ENCODE results near the gene SLC25A15. TPM values are rescaled to one million over a fixed set of nuclear protein-coding genes. Genes with fewer than 3 reads are reported as not detected.

The SLC25A15 gene
- total RNA-seq, 1 experiment from 2014 or later: 20.2 TPM

DNA sequence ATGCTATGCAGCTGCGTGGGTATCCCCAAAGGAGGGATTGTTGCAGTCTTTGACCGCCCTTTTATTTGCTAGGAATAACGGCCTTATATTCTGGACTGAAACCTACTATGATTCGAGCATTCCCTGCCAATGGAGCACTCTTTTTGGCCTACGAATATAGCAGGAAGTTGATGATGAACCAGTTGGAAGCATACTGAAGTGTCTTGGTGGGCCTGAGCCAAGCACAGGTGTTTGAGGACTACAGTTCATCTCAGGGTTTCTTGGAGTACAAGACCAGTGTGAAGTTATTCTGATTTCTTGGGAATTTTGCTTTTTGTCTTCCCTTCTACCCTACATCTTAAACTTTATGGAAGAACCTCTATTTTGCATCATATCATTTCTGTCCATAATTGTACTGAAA is 20.1 kb downstream of the SLC25A15 start:
- H3K27ac Mint-ChIP-seq: no peak overlapping the region
- ChIA-PET CTCF (no interaction called here), POLR2A (no interaction called here)
- H3K4me3 Mint-ChIP-seq: no peak overlapping the region
- peaks cover 40% of the 10 kb centered on the region for H3K36me3 Mint-ChIP-seq
- no peaks in the 10 kb centered on the region for H3K4me1 Mint-ChIP-seq
- TF ChIP-seq SOX15 (CRISPR knock-in tag; IDR thresholded peaks at IDR 0.05) (no peak), ZNF671 (CRISPR knock-in tag; IDR thresholded peaks at IDR 0.05) (no peak), NFYB (CRISPR knock-in tag; conservative IDR thresholded peaks at IDR 0.05; ENCODE audit: low read depth) (no peak), SMAD3 (CRISPR knock-in tag; IDR thresholded peaks at IDR 0.05; ENCODE audit: borderline replicate concordance) (no peak), ZNF138 (CRISPR knock-in tag; conservative IDR thresholded peaks at IDR 0.05) (no peak), ZNF232 (CRISPR knock-in tag; IDR thresholded peaks at IDR 0.05) (no peak), FOXK1 (CRISPR knock-in tag; IDR thresholded peaks at IDR 0.05) (no peak)
- TF ChIP-seq, protein P1, sequence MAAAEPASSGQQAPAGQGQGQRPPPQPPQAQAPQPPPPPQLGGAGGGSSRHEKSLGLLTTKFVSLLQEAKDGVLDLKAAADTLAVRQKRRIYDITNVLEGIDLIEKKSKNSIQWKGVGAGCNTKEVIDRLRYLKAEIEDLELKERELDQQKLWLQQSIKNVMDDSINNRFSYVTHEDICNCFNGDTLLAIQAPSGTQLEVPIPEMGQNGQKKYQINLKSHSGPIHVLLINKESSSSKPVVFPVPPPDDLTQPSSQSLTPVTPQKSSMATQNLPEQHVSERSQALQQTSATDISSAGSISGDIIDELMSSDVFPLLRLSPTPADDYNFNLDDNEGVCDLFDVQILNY (CRISPR knock-in tag; IDR thresholded peaks at IDR 0.05): no peak
- TF ChIP-seq, protein P2, sequence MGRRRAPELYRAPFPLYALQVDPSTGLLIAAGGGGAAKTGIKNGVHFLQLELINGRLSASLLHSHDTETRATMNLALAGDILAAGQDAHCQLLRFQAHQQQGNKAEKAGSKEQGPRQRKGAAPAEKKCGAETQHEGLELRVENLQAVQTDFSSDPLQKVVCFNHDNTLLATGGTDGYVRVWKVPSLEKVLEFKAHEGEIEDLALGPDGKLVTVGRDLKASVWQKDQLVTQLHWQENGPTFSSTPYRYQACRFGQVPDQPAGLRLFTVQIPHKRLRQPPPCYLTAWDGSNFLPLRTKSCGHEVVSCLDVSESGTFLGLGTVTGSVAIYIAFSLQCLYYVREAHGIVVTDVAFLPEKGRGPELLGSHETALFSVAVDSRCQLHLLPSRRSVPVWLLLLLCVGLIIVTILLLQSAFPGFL (CRISPR knock-in tag; IDR thresholded peaks at IDR 0.05; ENCODE audit: borderline replicate concordance): no peak
- TF ChIP-seq, protein P3, sequence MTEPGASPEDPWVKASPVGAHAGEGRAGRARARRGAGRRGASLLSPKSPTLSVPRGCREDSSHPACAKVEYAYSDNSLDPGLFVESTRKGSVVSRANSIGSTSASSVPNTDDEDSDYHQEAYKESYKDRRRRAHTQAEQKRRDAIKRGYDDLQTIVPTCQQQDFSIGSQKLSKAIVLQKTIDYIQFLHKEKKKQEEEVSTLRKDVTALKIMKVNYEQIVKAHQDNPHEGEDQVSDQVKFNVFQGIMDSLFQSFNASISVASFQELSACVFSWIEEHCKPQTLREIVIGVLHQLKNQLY (CRISPR knock-in tag; IDR thresholded peaks at IDR 0.05): no peak
- TF ChIP-seq, protein P4, sequence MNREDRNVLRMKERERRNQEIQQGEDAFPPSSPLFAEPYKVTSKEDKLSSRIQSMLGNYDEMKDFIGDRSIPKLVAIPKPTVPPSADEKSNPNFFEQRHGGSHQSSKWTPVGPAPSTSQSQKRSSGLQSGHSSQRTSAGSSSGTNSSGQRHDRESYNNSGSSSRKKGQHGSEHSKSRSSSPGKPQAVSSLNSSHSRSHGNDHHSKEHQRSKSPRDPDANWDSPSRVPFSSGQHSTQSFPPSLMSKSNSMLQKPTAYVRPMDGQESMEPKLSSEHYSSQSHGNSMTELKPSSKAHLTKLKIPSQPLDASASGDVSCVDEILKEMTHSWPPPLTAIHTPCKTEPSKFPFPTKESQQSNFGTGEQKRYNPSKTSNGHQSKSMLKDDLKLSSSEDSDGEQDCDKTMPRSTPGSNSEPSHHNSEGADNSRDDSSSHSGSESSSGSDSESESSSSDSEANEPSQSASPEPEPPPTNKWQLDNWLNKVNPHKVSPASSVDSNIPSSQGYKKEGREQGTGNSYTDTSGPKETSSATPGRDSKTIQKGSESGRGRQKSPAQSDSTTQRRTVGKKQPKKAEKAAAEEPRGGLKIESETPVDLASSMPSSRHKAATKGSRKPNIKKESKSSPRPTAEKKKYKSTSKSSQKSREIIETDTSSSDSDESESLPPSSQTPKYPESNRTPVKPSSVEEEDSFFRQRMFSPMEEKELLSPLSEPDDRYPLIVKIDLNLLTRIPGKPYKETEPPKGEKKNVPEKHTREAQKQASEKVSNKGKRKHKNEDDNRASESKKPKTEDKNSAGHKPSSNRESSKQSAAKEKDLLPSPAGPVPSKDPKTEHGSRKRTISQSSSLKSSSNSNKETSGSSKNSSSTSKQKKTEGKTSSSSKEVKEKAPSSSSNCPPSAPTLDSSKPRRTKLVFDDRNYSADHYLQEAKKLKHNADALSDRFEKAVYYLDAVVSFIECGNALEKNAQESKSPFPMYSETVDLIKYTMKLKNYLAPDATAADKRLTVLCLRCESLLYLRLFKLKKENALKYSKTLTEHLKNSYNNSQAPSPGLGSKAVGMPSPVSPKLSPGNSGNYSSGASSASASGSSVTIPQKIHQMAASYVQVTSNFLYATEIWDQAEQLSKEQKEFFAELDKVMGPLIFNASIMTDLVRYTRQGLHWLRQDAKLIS (CRISPR knock-in tag; IDR thresholded peaks at IDR 0.05; ENCODE audit: borderline replicate concordance): no peak
- TF ChIP-seq, protein P5, sequence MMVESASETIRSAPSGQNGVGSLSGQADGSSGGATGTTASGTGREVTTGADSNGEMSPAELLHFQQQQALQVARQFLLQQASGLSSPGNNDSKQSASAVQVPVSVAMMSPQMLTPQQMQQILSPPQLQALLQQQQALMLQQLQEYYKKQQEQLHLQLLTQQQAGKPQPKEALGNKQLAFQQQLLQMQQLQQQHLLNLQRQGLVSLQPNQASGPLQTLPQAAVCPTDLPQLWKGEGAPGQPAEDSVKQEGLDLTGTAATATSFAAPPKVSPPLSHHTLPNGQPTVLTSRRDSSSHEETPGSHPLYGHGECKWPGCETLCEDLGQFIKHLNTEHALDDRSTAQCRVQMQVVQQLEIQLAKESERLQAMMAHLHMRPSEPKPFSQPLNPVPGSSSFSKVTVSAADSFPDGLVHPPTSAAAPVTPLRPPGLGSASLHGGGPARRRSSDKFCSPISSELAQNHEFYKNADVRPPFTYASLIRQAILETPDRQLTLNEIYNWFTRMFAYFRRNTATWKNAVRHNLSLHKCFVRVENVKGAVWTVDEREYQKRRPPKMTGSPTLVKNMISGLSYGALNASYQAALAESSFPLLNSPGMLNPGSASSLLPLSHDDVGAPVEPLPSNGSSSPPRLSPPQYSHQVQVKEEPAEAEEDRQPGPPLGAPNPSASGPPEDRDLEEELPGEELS (CRISPR knock-in tag; IDR thresholded peaks at IDR 0.05): no peak
- TF ChIP-seq, protein P6, sequence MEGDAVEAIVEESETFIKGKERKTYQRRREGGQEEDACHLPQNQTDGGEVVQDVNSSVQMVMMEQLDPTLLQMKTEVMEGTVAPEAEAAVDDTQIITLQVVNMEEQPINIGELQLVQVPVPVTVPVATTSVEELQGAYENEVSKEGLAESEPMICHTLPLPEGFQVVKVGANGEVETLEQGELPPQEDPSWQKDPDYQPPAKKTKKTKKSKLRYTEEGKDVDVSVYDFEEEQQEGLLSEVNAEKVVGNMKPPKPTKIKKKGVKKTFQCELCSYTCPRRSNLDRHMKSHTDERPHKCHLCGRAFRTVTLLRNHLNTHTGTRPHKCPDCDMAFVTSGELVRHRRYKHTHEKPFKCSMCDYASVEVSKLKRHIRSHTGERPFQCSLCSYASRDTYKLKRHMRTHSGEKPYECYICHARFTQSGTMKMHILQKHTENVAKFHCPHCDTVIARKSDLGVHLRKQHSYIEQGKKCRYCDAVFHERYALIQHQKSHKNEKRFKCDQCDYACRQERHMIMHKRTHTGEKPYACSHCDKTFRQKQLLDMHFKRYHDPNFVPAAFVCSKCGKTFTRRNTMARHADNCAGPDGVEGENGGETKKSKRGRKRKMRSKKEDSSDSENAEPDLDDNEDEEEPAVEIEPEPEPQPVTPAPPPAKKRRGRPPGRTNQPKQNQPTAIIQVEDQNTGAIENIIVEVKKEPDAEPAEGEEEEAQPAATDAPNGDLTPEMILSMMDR (IDR thresholded peaks at IDR 0.05): no peak
- TF ChIP-seq, protein P7, sequence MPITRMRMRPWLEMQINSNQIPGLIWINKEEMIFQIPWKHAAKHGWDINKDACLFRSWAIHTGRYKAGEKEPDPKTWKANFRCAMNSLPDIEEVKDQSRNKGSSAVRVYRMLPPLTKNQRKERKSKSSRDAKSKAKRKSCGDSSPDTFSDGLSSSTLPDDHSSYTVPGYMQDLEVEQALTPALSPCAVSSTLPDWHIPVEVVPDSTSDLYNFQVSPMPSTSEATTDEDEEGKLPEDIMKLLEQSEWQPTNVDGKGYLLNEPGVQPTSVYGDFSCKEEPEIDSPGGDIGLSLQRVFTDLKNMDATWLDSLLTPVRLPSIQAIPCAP (CRISPR knock-in tag; IDR thresholded peaks at IDR 0.05): no peak
- TF ChIP-seq, protein P8, sequence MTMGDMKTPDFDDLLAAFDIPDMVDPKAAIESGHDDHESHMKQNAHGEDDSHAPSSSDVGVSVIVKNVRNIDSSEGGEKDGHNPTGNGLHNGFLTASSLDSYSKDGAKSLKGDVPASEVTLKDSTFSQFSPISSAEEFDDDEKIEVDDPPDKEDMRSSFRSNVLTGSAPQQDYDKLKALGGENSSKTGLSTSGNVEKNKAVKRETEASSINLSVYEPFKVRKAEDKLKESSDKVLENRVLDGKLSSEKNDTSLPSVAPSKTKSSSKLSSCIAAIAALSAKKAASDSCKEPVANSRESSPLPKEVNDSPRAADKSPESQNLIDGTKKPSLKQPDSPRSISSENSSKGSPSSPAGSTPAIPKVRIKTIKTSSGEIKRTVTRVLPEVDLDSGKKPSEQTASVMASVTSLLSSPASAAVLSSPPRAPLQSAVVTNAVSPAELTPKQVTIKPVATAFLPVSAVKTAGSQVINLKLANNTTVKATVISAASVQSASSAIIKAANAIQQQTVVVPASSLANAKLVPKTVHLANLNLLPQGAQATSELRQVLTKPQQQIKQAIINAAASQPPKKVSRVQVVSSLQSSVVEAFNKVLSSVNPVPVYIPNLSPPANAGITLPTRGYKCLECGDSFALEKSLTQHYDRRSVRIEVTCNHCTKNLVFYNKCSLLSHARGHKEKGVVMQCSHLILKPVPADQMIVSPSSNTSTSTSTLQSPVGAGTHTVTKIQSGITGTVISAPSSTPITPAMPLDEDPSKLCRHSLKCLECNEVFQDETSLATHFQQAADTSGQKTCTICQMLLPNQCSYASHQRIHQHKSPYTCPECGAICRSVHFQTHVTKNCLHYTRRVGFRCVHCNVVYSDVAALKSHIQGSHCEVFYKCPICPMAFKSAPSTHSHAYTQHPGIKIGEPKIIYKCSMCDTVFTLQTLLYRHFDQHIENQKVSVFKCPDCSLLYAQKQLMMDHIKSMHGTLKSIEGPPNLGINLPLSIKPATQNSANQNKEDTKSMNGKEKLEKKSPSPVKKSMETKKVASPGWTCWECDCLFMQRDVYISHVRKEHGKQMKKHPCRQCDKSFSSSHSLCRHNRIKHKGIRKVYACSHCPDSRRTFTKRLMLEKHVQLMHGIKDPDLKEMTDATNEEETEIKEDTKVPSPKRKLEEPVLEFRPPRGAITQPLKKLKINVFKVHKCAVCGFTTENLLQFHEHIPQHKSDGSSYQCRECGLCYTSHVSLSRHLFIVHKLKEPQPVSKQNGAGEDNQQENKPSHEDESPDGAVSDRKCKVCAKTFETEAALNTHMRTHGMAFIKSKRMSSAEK (CRISPR knock-in tag; IDR thresholded peaks at IDR 0.05; ENCODE audit: borderline replicate concordance): no peak
- no peak for ATAC-seq
- H3K9me3 Mint-ChIP-seq: no peaks in the 10 kb centered on the region
- DNase-seq (ENCODE audit: low spot score): no peak
- H3K27me3 Mint-ChIP-seq (ENCODE audit: low read depth): no peaks in the 10 kb centered on the region

All from WTC11 (cell line).